ENCODE results near the gene XIRP2. TPM values are rescaled to one million over a fixed set of nuclear protein-coding genes. Genes with fewer than 3 reads are reported as not detected.

Gene XIRP2
- total and polyA plus RNA-seq, 2 of the 8 experiments (the other 6 are each of a cell fraction or from before 2014, with no cell fraction given) = 0.11 TPM; not detected in 1

DNA sequence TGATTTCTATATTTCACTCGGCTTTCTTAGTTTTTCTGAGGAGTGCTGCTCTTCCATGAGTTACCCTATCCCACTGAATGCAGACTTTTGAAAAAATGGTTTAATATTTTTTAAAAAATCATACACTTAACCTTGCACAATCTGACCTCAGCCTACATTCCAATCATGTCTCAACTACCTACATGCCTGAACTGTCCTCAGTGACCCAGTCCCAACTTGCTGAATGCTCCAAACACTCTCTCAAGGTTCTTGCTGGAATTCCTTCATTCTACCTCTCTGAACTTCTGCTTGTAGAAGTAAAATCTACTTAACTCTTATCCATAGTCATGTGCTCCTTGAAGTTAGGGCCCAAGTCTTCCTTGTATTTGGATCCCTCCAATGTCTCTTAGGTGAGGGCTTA lies 181.6 kb downstream of the XIRP2 start (continued):
- TF ChIP-seq, protein P1, sequence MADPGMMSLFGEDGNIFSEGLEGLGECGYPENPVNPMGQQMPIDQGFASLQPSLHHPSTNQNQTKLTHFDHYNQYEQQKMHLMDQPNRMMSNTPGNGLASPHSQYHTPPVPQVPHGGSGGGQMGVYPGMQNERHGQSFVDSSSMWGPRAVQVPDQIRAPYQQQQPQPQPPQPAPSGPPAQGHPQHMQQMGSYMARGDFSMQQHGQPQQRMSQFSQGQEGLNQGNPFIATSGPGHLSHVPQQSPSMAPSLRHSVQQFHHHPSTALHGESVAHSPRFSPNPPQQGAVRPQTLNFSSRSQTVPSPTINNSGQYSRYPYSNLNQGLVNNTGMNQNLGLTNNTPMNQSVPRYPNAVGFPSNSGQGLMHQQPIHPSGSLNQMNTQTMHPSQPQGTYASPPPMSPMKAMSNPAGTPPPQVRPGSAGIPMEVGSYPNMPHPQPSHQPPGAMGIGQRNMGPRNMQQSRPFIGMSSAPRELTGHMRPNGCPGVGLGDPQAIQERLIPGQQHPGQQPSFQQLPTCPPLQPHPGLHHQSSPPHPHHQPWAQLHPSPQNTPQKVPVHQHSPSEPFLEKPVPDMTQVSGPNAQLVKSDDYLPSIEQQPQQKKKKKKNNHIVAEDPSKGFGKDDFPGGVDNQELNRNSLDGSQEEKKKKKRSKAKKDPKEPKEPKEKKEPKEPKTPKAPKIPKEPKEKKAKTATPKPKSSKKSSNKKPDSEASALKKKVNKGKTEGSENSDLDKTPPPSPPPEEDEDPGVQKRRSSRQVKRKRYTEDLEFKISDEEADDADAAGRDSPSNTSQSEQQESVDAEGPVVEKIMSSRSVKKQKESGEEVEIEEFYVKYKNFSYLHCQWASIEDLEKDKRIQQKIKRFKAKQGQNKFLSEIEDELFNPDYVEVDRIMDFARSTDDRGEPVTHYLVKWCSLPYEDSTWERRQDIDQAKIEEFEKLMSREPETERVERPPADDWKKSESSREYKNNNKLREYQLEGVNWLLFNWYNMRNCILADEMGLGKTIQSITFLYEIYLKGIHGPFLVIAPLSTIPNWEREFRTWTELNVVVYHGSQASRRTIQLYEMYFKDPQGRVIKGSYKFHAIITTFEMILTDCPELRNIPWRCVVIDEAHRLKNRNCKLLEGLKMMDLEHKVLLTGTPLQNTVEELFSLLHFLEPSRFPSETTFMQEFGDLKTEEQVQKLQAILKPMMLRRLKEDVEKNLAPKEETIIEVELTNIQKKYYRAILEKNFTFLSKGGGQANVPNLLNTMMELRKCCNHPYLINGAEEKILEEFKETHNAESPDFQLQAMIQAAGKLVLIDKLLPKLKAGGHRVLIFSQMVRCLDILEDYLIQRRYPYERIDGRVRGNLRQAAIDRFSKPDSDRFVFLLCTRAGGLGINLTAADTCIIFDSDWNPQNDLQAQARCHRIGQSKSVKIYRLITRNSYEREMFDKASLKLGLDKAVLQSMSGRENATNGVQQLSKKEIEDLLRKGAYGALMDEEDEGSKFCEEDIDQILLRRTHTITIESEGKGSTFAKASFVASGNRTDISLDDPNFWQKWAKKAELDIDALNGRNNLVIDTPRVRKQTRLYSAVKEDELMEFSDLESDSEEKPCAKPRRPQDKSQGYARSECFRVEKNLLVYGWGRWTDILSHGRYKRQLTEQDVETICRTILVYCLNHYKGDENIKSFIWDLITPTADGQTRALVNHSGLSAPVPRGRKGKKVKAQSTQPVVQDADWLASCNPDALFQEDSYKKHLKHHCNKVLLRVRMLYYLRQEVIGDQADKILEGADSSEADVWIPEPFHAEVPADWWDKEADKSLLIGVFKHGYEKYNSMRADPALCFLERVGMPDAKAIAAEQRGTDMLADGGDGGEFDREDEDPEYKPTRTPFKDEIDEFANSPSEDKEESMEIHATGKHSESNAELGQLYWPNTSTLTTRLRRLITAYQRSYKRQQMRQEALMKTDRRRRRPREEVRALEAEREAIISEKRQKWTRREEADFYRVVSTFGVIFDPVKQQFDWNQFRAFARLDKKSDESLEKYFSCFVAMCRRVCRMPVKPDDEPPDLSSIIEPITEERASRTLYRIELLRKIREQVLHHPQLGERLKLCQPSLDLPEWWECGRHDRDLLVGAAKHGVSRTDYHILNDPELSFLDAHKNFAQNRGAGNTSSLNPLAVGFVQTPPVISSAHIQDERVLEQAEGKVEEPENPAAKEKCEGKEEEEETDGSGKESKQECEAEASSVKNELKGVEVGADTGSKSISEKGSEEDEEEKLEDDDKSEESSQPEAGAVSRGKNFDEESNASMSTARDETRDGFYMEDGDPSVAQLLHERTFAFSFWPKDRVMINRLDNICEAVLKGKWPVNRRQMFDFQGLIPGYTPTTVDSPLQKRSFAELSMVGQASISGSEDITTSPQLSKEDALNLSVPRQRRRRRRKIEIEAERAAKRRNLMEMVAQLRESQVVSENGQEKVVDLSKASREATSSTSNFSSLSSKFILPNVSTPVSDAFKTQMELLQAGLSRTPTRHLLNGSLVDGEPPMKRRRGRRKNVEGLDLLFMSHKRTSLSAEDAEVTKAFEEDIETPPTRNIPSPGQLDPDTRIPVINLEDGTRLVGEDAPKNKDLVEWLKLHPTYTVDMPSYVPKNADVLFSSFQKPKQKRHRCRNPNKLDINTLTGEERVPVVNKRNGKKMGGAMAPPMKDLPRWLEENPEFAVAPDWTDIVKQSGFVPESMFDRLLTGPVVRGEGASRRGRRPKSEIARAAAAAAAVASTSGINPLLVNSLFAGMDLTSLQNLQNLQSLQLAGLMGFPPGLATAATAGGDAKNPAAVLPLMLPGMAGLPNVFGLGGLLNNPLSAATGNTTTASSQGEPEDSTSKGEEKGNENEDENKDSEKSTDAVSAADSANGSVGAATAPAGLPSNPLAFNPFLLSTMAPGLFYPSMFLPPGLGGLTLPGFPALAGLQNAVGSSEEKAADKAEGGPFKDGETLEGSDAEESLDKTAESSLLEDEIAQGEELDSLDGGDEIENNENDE (IDR thresholded peaks at IDR 0.05; ENCODE audit: insufficient replicate concordance, low read length) = no peak
- no peak for TF ChIP-seq RBBP5 (IDR thresholded peaks at IDR 0.05; ENCODE audit: borderline replicate concordance, low read depth, low read length)

Measured in H1 (cell line).